MM.1S (cell line): Measurements from ENCODE around the gene ENTREP1.
"Not testable (repeated sequence)": the region's sequence is repeated elsewhere in the genome, so short reads cannot be mapped to it uniquely, and the experiment has no call there.

Experiments
- DNase-seq: peaks from one replicate; pipeline ENCODE4 v3.0.0-alpha.2; 2015
- H2AFZ ChIP-seq: fragments of 300-600 bp; sonication (generic); 2 replicates; pipeline ENCODE4 v1.6.0; 2016; ENCODE audit warnings: antibody characterized with exemption, low read length
- H3F3A ChIP-seq: fragments of 300-600 bp; sonication (generic); 2 replicates; pipeline ENCODE4 v1.6.1; 2016; ENCODE audit warnings: mild to moderate bottlenecking, antibody characterized with exemption, low read length, moderate library complexity, mixed read lengths; ENCODE audit not compliant: insufficient read depth
- H3K27ac ChIP-seq: fragments of 300-600 bp; sonication (generic); 2 replicates; pipeline ENCODE4 v1.5.1; 2016; ENCODE audit warnings: mild to moderate bottlenecking, low read length
- H3K27me3 ChIP-seq: fragments of 300-600 bp; sonication (generic); replicated peaks from 2 replicates; pipeline ENCODE4 v1.6.0; 2016; ENCODE audit warnings: low read length; ENCODE audit not compliant: insufficient read depth
- H3K36me3 ChIP-seq: fragments of 300-600 bp; sonication (generic); replicated peaks from 2 replicates; pipeline ENCODE4 v1.6.1; 2016; ENCODE audit warnings: mild to moderate bottlenecking, low read length, mixed read lengths; ENCODE audit not compliant: insufficient read depth
- H3K4me1 ChIP-seq: fragments of 300-600 bp; sonication (generic); 2 replicates; pipeline ENCODE4 v1.6.1; 2016; ENCODE audit warnings: low read length, mixed read lengths
- H3K4me2 ChIP-seq: fragments of 300-600 bp; sonication (generic); 2 replicates; pipeline ENCODE4 v1.6.0; 2016; ENCODE audit warnings: low read depth, low read length
- H3K4me3 ChIP-seq: fragments of 300-600 bp; sonication (generic); 2 replicates; pipeline ENCODE4 v1.5.1; 2016; ENCODE audit warnings: low read length, mixed read lengths
- H3K79me2 ChIP-seq: fragments of 300-600 bp; sonication (generic); 2 replicates; pipeline ENCODE4 v1.6.1; 2016; ENCODE audit warnings: mixed run types, low read length, mixed read lengths
- H3K9ac ChIP-seq: fragments of 300-600 bp; sonication (generic); 2 replicates; pipeline ENCODE4 v1.6.1; 2016; ENCODE audit warnings: low read length, mixed read lengths
- H3K9me2 ChIP-seq: fragments of 300-600 bp; sonication (generic); replicated peaks from 2 replicates; pipeline ENCODE4 v1.6.1; 2016; ENCODE audit warnings: mild to moderate bottlenecking, low read length, mixed read lengths; ENCODE audit not compliant: insufficient read depth
- H3K9me3 ChIP-seq: fragments of 300-600 bp; sonication (generic); replicated peaks from 2 replicates; pipeline ENCODE4 v1.6.1; 2016; ENCODE audit warnings: mild to moderate bottlenecking, low read length, mixed read lengths; ENCODE audit not compliant: insufficient read depth
- H4K20me1 ChIP-seq: fragments of 300-600 bp; sonication (generic); 2 replicates; pipeline ENCODE4 v1.6.1; 2016; ENCODE audit warnings: mild to moderate bottlenecking, low read length, moderate library complexity, mixed read lengths; ENCODE audit not compliant: insufficient read depth
- EZH2 ChIP-seq: fragments of 300-600 bp; sonication (generic); optimal IDR thresholded peaks from 2 replicates; pipeline ENCODE3; 2017; ENCODE audit warnings: low read depth, mild to moderate bottlenecking, antibody characterized with exemption, low read length, mixed read lengths
- EZH2phosphoT487 ChIP-seq: fragments of 300-600 bp; sonication (generic); IDR thresholded peaks from 2 replicates; pipeline ENCODE4 v1.6.1; 2018; ENCODE audit warnings: antibody characterized with exemption, low read length
- TF ChIP-seq, protein P1 (sequence below): fragments of 300-600 bp; sonication (generic); IDR thresholded peaks from 2 replicates; pipeline ENCODE4 v1.5.1; 2016; ENCODE audit warnings: antibody characterized with exemption, low read length, mixed read lengths

ENTREP1 gene

DNA sequence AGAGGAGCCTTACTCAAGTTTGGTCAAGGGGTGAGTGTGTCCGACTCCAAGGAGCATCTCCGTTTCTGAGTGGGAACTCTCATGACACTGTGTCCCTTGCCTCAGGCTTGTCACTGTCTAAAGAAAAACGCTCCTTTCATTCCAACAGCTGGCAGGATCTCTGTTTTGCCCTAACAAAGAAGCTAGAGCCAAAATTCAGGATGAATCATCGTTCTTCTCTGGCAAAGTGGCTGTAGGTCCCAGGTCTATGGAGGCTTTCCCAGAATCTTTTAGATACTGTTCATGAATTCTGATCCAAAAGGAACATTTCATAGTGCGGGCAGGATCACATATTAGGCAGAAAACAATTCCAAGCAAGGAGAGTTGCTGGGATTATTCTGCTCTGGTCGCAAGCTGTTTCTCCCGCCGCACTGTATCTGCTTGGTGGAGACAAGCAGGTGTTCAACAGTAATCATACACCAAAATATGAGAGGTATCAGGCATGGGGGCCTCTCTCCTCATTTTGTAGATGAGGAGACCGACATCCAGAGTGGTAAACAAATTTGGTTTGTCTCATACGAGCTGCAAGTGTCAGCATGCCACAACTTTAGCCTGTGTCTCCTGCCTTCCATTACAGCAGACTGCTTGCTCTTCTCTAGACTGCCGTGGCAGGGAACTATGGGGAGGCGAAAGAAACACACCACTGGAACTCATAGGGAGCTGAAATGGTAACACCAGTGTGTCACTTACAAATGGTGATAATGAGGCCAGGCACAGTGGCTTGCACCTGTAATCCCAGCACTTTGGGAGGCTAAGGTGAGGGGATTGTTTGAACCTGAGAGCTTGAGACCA is 72.6 kb downstream of the ENTREP1 start:
- TF ChIP-seq EZH2phosphoT487 (no peak), EZH2 (no peak)
- TF ChIP-seq, protein P1, sequence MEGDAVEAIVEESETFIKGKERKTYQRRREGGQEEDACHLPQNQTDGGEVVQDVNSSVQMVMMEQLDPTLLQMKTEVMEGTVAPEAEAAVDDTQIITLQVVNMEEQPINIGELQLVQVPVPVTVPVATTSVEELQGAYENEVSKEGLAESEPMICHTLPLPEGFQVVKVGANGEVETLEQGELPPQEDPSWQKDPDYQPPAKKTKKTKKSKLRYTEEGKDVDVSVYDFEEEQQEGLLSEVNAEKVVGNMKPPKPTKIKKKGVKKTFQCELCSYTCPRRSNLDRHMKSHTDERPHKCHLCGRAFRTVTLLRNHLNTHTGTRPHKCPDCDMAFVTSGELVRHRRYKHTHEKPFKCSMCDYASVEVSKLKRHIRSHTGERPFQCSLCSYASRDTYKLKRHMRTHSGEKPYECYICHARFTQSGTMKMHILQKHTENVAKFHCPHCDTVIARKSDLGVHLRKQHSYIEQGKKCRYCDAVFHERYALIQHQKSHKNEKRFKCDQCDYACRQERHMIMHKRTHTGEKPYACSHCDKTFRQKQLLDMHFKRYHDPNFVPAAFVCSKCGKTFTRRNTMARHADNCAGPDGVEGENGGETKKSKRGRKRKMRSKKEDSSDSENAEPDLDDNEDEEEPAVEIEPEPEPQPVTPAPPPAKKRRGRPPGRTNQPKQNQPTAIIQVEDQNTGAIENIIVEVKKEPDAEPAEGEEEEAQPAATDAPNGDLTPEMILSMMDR = no peak
- Histone ChIP-seq H3K79me2 (no peaks in the 10 kb centered on the region), H2AFZ (no peak overlapping the region), H3K4me2 (no peak overlapping the region), H3K9ac (no peak overlapping the region), H3K4me3 (no peak overlapping the region), H4K20me1 (no peaks in the 10 kb centered on the region), H3K27me3 (no peaks in the 10 kb centered on the region), H3K36me3 (no peaks in the 10 kb centered on the region), H3F3A (no peaks in the 10 kb centered on the region), H3K9me3 (no peaks in the 10 kb centered on the region), H3K27ac (no peak overlapping the region), H3K9me2 (no peaks in the 10 kb centered on the region), H3K4me1 (no peaks in the 10 kb centered on the region)
- no peak for DNase-seq

DNA sequence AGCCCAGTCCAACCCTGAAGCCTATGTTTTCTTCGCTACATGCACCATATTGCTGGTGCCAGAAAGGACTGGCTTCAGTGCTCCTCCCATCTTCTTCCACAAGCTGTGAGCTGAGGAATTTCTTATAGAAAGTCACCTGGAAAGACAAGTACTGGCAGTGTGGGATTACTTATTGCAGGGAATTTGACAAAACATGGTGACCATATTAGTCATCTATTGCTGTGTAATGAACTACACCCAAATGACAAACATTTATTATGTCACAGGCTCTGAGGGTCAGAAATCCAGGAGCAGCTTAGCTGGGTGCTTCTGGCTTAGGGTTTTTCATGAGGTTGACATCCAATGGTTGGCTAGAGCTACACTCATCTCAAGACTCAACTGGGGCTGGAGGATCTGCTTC is 75.5 kb downstream of the ENTREP1 start:
- no peak for DNase-seq
- no peak overlapping the region for H2AFZ ChIP-seq
- H3K27ac ChIP-seq = no peak overlapping the region
- no peaks in the 10 kb centered on the region for H3K27me3 ChIP-seq
- H3F3A ChIP-seq = no peaks in the 10 kb centered on the region
- H4K20me1 ChIP-seq = no peaks in the 10 kb centered on the region
- H3K9me2 ChIP-seq = no peaks in the 10 kb centered on the region
- H3K36me3 ChIP-seq = no peaks in the 10 kb centered on the region
- TF ChIP-seq, protein P1 = no peak
- TF ChIP-seq EZH2 (no peak), EZH2phosphoT487 (no peak)
- H3K4me1 ChIP-seq = no peaks in the 10 kb centered on the region
- no peaks in the 10 kb centered on the region for H3K79me2 ChIP-seq
- H3K9ac ChIP-seq = no peak overlapping the region
- H3K4me3 ChIP-seq = no peak overlapping the region
- H3K4me2 ChIP-seq = no peak overlapping the region
- no peaks in the 10 kb centered on the region for H3K9me3 ChIP-seq

DNA sequence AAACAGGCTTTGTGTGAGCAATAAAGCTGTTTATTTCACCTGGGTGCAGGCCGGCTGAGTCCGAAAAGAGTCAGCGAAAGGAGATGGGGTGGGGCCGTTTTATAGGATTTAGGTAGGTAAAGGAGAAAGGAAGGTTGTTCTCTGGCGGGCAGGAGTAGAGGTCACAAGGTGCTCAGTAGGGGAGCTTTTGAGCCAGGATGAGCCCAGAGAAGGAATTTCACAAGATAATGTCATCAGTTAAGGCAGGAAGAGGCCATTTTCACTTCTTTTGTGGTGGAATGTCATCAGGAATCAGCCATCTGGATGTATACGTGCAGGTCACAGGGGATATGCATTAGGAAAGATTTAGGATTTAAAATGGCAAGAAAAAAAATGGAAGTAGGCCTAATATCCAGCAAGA is 84.9 kb downstream of the ENTREP1 start:
- not testable (repeated sequence) for H3K9ac ChIP-seq, H3K27ac ChIP-seq, H3K4me3 ChIP-seq, H3K79me2 ChIP-seq, H3K4me1 ChIP-seq, DNase-seq, H3K36me3 ChIP-seq, H3K9me2 ChIP-seq, H4K20me1 ChIP-seq, H3K27me3 ChIP-seq, H2AFZ ChIP-seq, H3K9me3 ChIP-seq, H3F3A ChIP-seq, H3K4me2 ChIP-seq

DNA sequence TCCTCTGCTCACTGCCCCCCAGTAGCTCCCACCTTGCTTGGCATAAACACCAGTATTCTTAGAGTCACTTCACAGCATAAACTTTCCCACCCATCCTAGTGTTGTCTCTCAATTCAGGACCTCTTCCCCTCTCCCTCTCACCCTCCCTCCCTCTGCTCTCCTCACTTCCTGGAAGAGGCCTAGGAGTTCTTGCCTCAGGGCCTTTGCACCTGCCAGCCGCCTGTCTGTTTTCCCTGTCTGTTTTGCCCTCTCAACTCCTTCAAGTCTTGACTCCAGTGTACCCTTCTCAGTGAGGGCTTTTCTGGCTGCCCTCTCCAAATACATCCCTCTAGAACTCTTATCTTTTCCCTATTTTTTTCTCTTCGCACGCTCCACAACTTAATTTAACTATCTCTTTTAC is 86.2 kb downstream of the ENTREP1 start:
- H3K9ac ChIP-seq = no peak overlapping the region
- H3K4me2 ChIP-seq = no peak overlapping the region
- no peaks in the 10 kb centered on the region for H3K9me3 ChIP-seq
- H3K27ac ChIP-seq = no peak overlapping the region
- H3K79me2 ChIP-seq = no peaks in the 10 kb centered on the region
- H3K4me3 ChIP-seq = no peak overlapping the region
- TF ChIP-seq, protein P1 = no peak
- TF ChIP-seq EZH2 (no peak), EZH2phosphoT487 (no peak)
- H3F3A ChIP-seq = no peaks in the 10 kb centered on the region
- H3K36me3 ChIP-seq = no peaks in the 10 kb centered on the region
- H4K20me1 ChIP-seq = no peaks in the 10 kb centered on the region
- no peak for DNase-seq
- no peak overlapping the region for H2AFZ ChIP-seq
- H3K4me1 ChIP-seq = no peaks in the 10 kb centered on the region
- no peaks in the 10 kb centered on the region for H3K27me3 ChIP-seq
- H3K9me2 ChIP-seq = no peaks in the 10 kb centered on the region
